ENCODE data around the gene DLGAP4.

DLGAP4 gene

GRCh38 chr20:36497856-36498255, 191.7 kb downstream of the DLGAP4 start:
- peaks cover 0 to 6% of the 10 kb centered on the region in 2 donors for H3K4me1 ChIP-seq (ENCODE audit: control insufficient read depth in 2 of 2, insufficient read depth in 2 of 2, low read length in 2 of 2)
- H3K27me3 ChIP-seq (ENCODE audit: control insufficient read depth in 2 of 2, insufficient read depth in 2 of 2, low read length in 2 of 2) = no peaks in the 10 kb centered on the region
- peaks cover 43 to 53% of the 10 kb centered on the region in 2 donors for H3K36me3 ChIP-seq (ENCODE audit: control insufficient read depth in 2 of 2, insufficient read depth in 2 of 2, low read length in 2 of 2)
- H3K9ac ChIP-seq (ENCODE audit: low read depth in 1 of 2, low read length in 2 of 2) = no peak overlapping the region
- H3K27ac ChIP-seq (ENCODE audit: low read depth in 2 of 2, low read length in 2 of 2) = no peak overlapping the region
- H3K4me3 ChIP-seq (ENCODE audit: low read length in 2 of 2) = no peak overlapping the region
- no peaks in the 10 kb centered on the region for H3K9me3 ChIP-seq (ENCODE audit: control insufficient read depth in 2 of 2, low read length in 2 of 2)

- no peak overlapping the region for H3K27ac ChIP-seq (ENCODE audit: low read depth in 2 of 2, low read length in 2 of 2)
Observed at GRCh38 chr20:36498386-36499179, 192.4 kb downstream of the DLGAP4 start.

GRCh38 chr20:36499211-36499610, 193.1 kb downstream of the DLGAP4 start:
- Histone ChIP-seq H3K4me1 (ENCODE audit: control insufficient read depth in 2 of 2, insufficient read depth in 2 of 2, low read length in 2 of 2) (no peaks in the 10 kb centered on the region), H3K9ac (ENCODE audit: low read depth in 1 of 2, low read length in 2 of 2) (no peak overlapping the region), H3K36me3 (ENCODE audit: control insufficient read depth in 2 of 2, insufficient read depth in 2 of 2, low read length in 2 of 2) (peaks cover 43 to 58% of the 10 kb centered on the region in 2 donors), H3K27me3 (ENCODE audit: control insufficient read depth in 2 of 2, insufficient read depth in 2 of 2, low read length in 2 of 2) (no peaks in the 10 kb centered on the region), H3K27ac (ENCODE audit: low read depth in 2 of 2, low read length in 2 of 2) (no peak overlapping the region), H3K9me3 (ENCODE audit: control insufficient read depth in 2 of 2, low read length in 2 of 2) (no peaks in the 10 kb centered on the region), H3K4me3 (ENCODE audit: low read length in 2 of 2) (no peak overlapping the region)

More at GRCh38 chr20:36498386-36499179, 192.4 kb downstream of the DLGAP4 start:
- no peaks in the 10 kb centered on the region for H3K27me3 ChIP-seq (ENCODE audit: control insufficient read depth in 2 of 2, insufficient read depth in 2 of 2, low read length in 2 of 2)
- peaks cover 43 to 54% of the 10 kb centered on the region in 2 donors for H3K36me3 ChIP-seq (ENCODE audit: control insufficient read depth in 2 of 2, insufficient read depth in 2 of 2, low read length in 2 of 2)
- no peaks in the 10 kb centered on the region for H3K9me3 ChIP-seq (ENCODE audit: control insufficient read depth in 2 of 2, low read length in 2 of 2)
- peaks cover 0 to under 1% of the 10 kb centered on the region in 2 donors for H3K4me1 ChIP-seq (ENCODE audit: control insufficient read depth in 2 of 2, insufficient read depth in 2 of 2, low read length in 2 of 2)
- H3K9ac ChIP-seq (ENCODE audit: low read depth in 1 of 2, low read length in 2 of 2) = no peak overlapping the region
- no peak overlapping the region for H3K4me3 ChIP-seq (ENCODE audit: low read length in 2 of 2)

- no peak overlapping the region for H3K27ac ChIP-seq (ENCODE audit: low read depth in 2 of 2, low read length in 2 of 2)
- no peaks in the 10 kb centered on the region for H3K9me3 ChIP-seq (ENCODE audit: control insufficient read depth in 2 of 2, low read length in 2 of 2)
- H3K9ac ChIP-seq (ENCODE audit: low read depth in 1 of 2, low read length in 2 of 2) = no peak overlapping the region
- H3K4me1 ChIP-seq (ENCODE audit: control insufficient read depth in 2 of 2, insufficient read depth in 2 of 2, low read length in 2 of 2) = no peaks in the 10 kb centered on the region
- H3K4me3 ChIP-seq (ENCODE audit: low read length in 2 of 2) = no peak overlapping the region
- H3K27me3 ChIP-seq (ENCODE audit: control insufficient read depth in 2 of 2, insufficient read depth in 2 of 2, low read length in 2 of 2) = no peaks in the 10 kb centered on the region
- H3K36me3 ChIP-seq (ENCODE audit: control insufficient read depth in 2 of 2, insufficient read depth in 2 of 2, low read length in 2 of 2) = peaks cover 49 to 64% of the 10 kb centered on the region in 2 donors
Observed at GRCh38 chr20:36499723-36500501, 193.8 kb downstream of the DLGAP4 start.

- Histone ChIP-seq H3K27me3 (ENCODE audit: control insufficient read depth in 2 of 2, insufficient read depth in 2 of 2, low read length in 2 of 2) (no peaks in the 10 kb centered on the region), H3K27ac (ENCODE audit: low read depth in 2 of 2, low read length in 2 of 2) (no peak overlapping the region), H3K4me3 (ENCODE audit: low read length in 2 of 2) (no peak overlapping the region), H3K4me1 (ENCODE audit: control insufficient read depth in 2 of 2, insufficient read depth in 2 of 2, low read length in 2 of 2) (no peaks in the 10 kb centered on the region), H3K9me3 (ENCODE audit: control insufficient read depth in 2 of 2, low read length in 2 of 2) (no peaks in the 10 kb centered on the region), H3K36me3 (ENCODE audit: control insufficient read depth in 2 of 2, insufficient read depth in 2 of 2, low read length in 2 of 2) (peaks cover 52 to 61% of the 10 kb centered on the region in 2 donors), H3K9ac (ENCODE audit: low read depth in 1 of 2, low read length in 2 of 2) (no peak overlapping the region)
Observed at GRCh38 chr20:36501367-36502006, 195.3 kb downstream of the DLGAP4 start.

- peaks cover 39 to 48% of the 10 kb centered on the region in 2 donors for H3K36me3 ChIP-seq (ENCODE audit: control insufficient read depth in 2 of 2, insufficient read depth in 2 of 2, low read length in 2 of 2)
- H3K4me3 ChIP-seq (ENCODE audit: low read length in 2 of 2) = no peak overlapping the region
- H3K27ac ChIP-seq (ENCODE audit: low read depth in 2 of 2, low read length in 2 of 2) = no peak overlapping the region
Observed at GRCh38 chr20:36504295-36504694, 198.2 kb downstream of the DLGAP4 start.

GRCh38 chr20:36506253-36506652, 200.1 kb downstream of the DLGAP4 start:
- H3K4me3 ChIP-seq (ENCODE audit: low read length in 2 of 2) = no peak overlapping the region
- H3K36me3 ChIP-seq (ENCODE audit: control insufficient read depth in 2 of 2, insufficient read depth in 2 of 2, low read length in 2 of 2) = peaks cover 26 to 36% of the 10 kb centered on the region in 2 donors
- no peaks in the 10 kb centered on the region for H3K9me3 ChIP-seq (ENCODE audit: control insufficient read depth in 2 of 2, low read length in 2 of 2)
- no peaks in the 10 kb centered on the region for H3K27me3 ChIP-seq (ENCODE audit: control insufficient read depth in 2 of 2, insufficient read depth in 2 of 2, low read length in 2 of 2)
- no peak overlapping the region for H3K9ac ChIP-seq (ENCODE audit: low read depth in 1 of 2, low read length in 2 of 2)
- no peaks in the 10 kb centered on the region for H3K4me1 ChIP-seq (ENCODE audit: control insufficient read depth in 2 of 2, insufficient read depth in 2 of 2, low read length in 2 of 2)
- H3K27ac ChIP-seq (ENCODE audit: low read depth in 2 of 2, low read length in 2 of 2) = no peak overlapping the region

More at GRCh38 chr20:36504295-36504694, 198.2 kb downstream of the DLGAP4 start:
- no peaks in the 10 kb centered on the region for H3K4me1 ChIP-seq (ENCODE audit: control insufficient read depth in 2 of 2, insufficient read depth in 2 of 2, low read length in 2 of 2)
- H3K27me3 ChIP-seq (ENCODE audit: control insufficient read depth in 2 of 2, insufficient read depth in 2 of 2, low read length in 2 of 2) = no peaks in the 10 kb centered on the region
- H3K9ac ChIP-seq (ENCODE audit: low read depth in 1 of 2, low read length in 2 of 2) = no peak overlapping the region
- H3K9me3 ChIP-seq (ENCODE audit: control insufficient read depth in 2 of 2, low read length in 2 of 2) = no peaks in the 10 kb centered on the region

GRCh38 chr20:36507746-36508145, 201.6 kb downstream of the DLGAP4 start:
- no peaks in the 10 kb centered on the region for H3K4me1 ChIP-seq (ENCODE audit: control insufficient read depth in 2 of 2, insufficient read depth in 2 of 2, low read length in 2 of 2)
- H3K4me3 ChIP-seq (ENCODE audit: low read length in 2 of 2) = no peak overlapping the region
- H3K9ac ChIP-seq (ENCODE audit: low read depth in 1 of 2, low read length in 2 of 2) = no peak overlapping the region
- no peaks in the 10 kb centered on the region for H3K9me3 ChIP-seq (ENCODE audit: control insufficient read depth in 2 of 2, low read length in 2 of 2)
- H3K27ac ChIP-seq (ENCODE audit: low read depth in 2 of 2, low read length in 2 of 2) = no peak overlapping the region
- peaks cover 28 to 32% of the 10 kb centered on the region in 2 donors for H3K36me3 ChIP-seq (ENCODE audit: control insufficient read depth in 2 of 2, insufficient read depth in 2 of 2, low read length in 2 of 2)
- no peaks in the 10 kb centered on the region for H3K27me3 ChIP-seq (ENCODE audit: control insufficient read depth in 2 of 2, insufficient read depth in 2 of 2, low read length in 2 of 2)

- Histone ChIP-seq H3K9ac (ENCODE audit: low read depth in 1 of 2, low read length in 2 of 2) (no peak overlapping the region), H3K9me3 (ENCODE audit: control insufficient read depth in 2 of 2, low read length in 2 of 2) (no peaks in the 10 kb centered on the region), H3K4me1 (ENCODE audit: control insufficient read depth in 2 of 2, insufficient read depth in 2 of 2, low read length in 2 of 2) (no peaks in the 10 kb centered on the region), H3K27me3 (ENCODE audit: control insufficient read depth in 2 of 2, insufficient read depth in 2 of 2, low read length in 2 of 2) (no peaks in the 10 kb centered on the region), H3K27ac (ENCODE audit: low read depth in 2 of 2, low read length in 2 of 2) (no peak overlapping the region), H3K4me3 (ENCODE audit: low read length in 2 of 2) (no peak overlapping the region), H3K36me3 (ENCODE audit: control insufficient read depth in 2 of 2, insufficient read depth in 2 of 2, low read length in 2 of 2) (peaks cover 14 to 17% of the 10 kb centered on the region in 2 donors)
Observed at GRCh38 chr20:36519012-36519719, 213.0 kb downstream of the DLGAP4 start.

Measured in mucosa of rectum (tissue), 2 donors.